ENCODE data around the gene PAXX. TPM values are rescaled to one million over a fixed set of nuclear protein-coding genes. Genes with fewer than 3 reads are reported as not detected.

Gene PAXX
- total and polyA plus RNA-seq, 9 of the 15 experiments (the other 6 are each of a cell fraction or from before 2014, with no cell fraction given): 1.2 to 175 (median 38.5) TPM

DNA sequence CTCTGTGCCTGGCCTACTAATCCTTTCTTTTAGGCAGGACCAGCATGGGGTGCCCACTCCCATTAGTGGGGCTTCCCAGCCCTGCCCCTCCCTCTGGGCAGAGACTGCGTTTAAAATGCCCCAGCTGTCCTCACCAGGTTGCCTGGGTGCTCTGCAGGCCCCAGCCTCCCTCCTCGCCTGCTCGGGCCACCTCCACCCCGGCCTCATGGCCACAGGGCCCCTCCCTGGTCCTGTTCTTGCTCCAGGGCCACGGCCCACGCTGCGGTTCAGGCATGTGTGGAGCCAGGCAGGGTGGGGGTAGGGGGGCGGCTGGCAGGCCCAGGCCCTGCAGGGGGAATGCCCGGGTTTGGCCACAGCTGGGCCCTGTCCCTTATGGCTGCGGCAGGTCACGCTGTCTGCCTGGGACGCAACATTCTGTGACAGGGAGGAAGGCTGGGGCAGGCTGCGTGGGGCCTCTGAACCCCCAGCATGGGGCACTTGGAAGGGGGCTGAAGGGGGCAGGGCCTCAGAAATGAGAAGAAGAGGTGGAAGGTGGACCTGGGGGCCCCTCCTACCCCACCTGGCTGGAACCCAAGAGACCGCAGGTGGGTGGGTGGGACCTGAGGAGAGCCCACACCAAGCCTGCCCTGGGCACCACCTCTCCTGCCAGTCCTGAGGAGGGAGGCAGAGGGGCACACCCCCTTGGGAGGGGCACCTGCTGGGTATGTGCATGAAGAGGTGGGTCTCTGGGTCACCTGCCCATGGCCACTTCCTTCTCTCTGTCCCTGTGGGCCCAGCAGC, 40.5 kb upstream of the PAXX start, which contains the start of gene LCN12 (continued):
- no peak for TF ChIP-seq MTA1 (IDR thresholded peaks at IDR 0.05; ENCODE audit: borderline replicate concordance)

DNA sequence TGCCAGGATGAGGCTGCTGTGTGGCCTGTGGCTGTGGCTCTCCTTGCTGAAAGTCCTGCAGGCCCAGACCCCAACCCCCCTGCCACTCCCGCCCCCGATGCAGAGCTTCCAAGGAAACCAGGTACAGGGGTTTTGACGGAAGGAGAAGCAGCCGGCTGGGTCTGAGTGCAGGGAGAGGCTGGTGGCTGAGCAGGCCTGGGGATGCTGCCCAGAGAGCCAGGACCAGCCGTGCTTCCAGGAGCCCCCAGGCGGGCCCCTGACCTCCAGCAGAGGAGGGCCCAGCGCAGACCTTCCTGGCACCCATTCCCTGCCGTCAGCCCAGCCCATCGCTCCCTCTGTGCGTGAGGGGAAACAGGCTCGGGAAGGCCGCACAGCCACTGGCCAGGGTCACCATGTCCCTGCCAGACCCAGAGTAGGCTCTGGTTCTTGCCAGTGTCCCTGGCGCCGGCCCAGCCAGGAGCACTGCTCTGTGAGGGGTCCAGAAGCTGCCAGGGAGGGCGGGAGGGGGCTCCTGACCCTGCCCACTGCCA, 39.8 kb upstream of the PAXX start:
- peaks cover 3 to 69% of the 10 kb centered on the region in 2 experiments; a peak in 4 of 5 replicates for H3K4me1 ChIP-seq (replicated peaks in 1 of 2; ENCODE audit: control insufficient read depth in 2 of 2, insufficient read depth in 2 of 2, low read length in 2 of 2)
- ChIA-PET CTCF (ENCODE audit: low intra/inter-chr PET ratio) (no interaction called here), POLR2A (interaction anchor here (0.7 kb wide), 2 partner anchors 24 to 50 kb away, joined by 3 read pairs; no protein-coding TSS in a partner anchor)
- TF ChIP-seq FUS (optimal IDR thresholded peaks at IDR 0.05; ENCODE audit: low read depth, low read length) (no peak), ZC3H8 (IDR thresholded peaks at IDR 0.05) (no peak), NFIX (CRISPR knock-in tag; IDR thresholded peaks at IDR 0.05; ENCODE audit: low read depth) (no peak), HDGF (IDR thresholded peaks at IDR 0.05) (no peak), STAT5A (IDR thresholded peaks at IDR 0.05; ENCODE audit: borderline replicate concordance, low read length) (no peak), L3MBTL2 (IDR thresholded peaks at IDR 0.05) (no peak), ZNF143 (CRISPR knock-in tag; IDR thresholded peaks at IDR 0.05) (no peak), KAT8 (IDR thresholded peaks at IDR 0.05; ENCODE audit: low read depth) (no peak), ZNF184 (CRISPR knock-in tag; IDR thresholded peaks at IDR 0.05) (no peak)
- TF ChIP-seq, protein P1, sequence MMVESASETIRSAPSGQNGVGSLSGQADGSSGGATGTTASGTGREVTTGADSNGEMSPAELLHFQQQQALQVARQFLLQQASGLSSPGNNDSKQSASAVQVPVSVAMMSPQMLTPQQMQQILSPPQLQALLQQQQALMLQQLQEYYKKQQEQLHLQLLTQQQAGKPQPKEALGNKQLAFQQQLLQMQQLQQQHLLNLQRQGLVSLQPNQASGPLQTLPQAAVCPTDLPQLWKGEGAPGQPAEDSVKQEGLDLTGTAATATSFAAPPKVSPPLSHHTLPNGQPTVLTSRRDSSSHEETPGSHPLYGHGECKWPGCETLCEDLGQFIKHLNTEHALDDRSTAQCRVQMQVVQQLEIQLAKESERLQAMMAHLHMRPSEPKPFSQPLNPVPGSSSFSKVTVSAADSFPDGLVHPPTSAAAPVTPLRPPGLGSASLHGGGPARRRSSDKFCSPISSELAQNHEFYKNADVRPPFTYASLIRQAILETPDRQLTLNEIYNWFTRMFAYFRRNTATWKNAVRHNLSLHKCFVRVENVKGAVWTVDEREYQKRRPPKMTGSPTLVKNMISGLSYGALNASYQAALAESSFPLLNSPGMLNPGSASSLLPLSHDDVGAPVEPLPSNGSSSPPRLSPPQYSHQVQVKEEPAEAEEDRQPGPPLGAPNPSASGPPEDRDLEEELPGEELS (CRISPR knock-in tag; IDR thresholded peaks at IDR 0.05; ENCODE audit: borderline replicate concordance): no peak
- H3K4me2 ChIP-seq (ENCODE audit: insufficient read depth, low read length): no peak overlapping the region
- no peaks in the 10 kb centered on the region for H3K79me2 ChIP-seq (ENCODE audit: control insufficient read depth, insufficient read depth, low read length)
- in situ Hi-C loops (cut with MboI): no loop called here
- H4K20me1 ChIP-seq (replicated peaks; ENCODE audit: control insufficient read depth, insufficient read depth, low read length): 0 out of 2 replicates have a peak, but pooled peaks cover 4% of the 10 kb centered on the region
- peaks cover 2 to 7% of the 10 kb centered on the region in 2 experiments; a peak in 3 of 5 replicates for H3K27me3 ChIP-seq (ENCODE audit: control insufficient read depth in 2 of 2, insufficient read depth in 2 of 2, low read length in 2 of 2)
- no peak for DNase-seq (ENCODE audit: extremely low read depth in 1 of 4, low spot score in 3 of 4)
- H3K27ac ChIP-seq (ENCODE audit: extremely low read depth, low read depth, low read length): no peak overlapping the region
- H3K4me3 ChIP-seq: no peak overlapping the region
- no peaks in the 10 kb centered on the region for H3K36me3 ChIP-seq (ENCODE audit: control insufficient read depth, insufficient read depth, low read length)
- H3K9ac ChIP-seq (ENCODE audit: insufficient read depth in 1 of 2, low read depth in 2 of 2, low read length in 2 of 2): no peak overlapping the region
- BruUV-seq (replicated peaks): no TSS peak
- FAIRE-seq: no peak
- ATAC-seq: no peak
- intact Hi-C loops (cut with micrococcal nuclease): no loop called here
- peaks cover 2% of the 10 kb centered on the region for H3K9me1 ChIP-seq (ENCODE audit: control insufficient read depth, insufficient read depth, low read length)
- no peaks in the 10 kb centered on the region for H3K9me3 ChIP-seq (replicated peaks; ENCODE audit: control insufficient read depth, insufficient read depth, low read depth, low read length)
- 68% methylated on average over 12 of the region's 15 CpGs for WGBS (ENCODE audit: insufficient coverage, low coverage, missing lambda C conversion rate)
- no peak overlapping the region for H2AFZ ChIP-seq (ENCODE audit: low read depth, low read length)

All from K562 (cell line).